Stomach (tissue), 4 donors: ENCODE results near the gene ZNF32.

ENCODE experiments used
- CTCF ChIP-seq, 7 experiments: fragments of 450-650 bp in 4 of 7; fragments of 200-600 bp in 3 of 7; sonication (generic) in 3 of 7; IDR thresholded peaks; one replicate each; pipeline ENCODE4 v1.5.1; 2016 to 2019; ENCODE audit warnings: antibody characterized with exemption in 7 of 7, control low read depth in 2 of 7, mild to moderate bottlenecking in 1 of 7
- EP300 ChIP-seq: sonication (generic); formaldehyde crosslinking; IDR thresholded peaks from one replicate; pipeline ENCODE4 v1.6.1; 2017; ENCODE audit warnings: antibody characterized with exemption
- POLR2A ChIP-seq, 4 donors: fragments of 450-650 bp; IDR thresholded peaks; one replicate each; pipeline ENCODE4 v1.6.1; 2016; ENCODE audit warnings: antibody characterized with exemption in 4 of 4, control low read depth in 2 of 4, mild to moderate bottlenecking in 1 of 4, moderate library complexity in 1 of 4
- POLR2AphosphoS5 ChIP-seq, 3 donors: sonication (generic); formaldehyde crosslinking; IDR thresholded peaks; one replicate each; pipeline ENCODE4 v1.6.1; 2016; ENCODE audit warnings: antibody characterized with exemption in 3 of 3

DNA sequence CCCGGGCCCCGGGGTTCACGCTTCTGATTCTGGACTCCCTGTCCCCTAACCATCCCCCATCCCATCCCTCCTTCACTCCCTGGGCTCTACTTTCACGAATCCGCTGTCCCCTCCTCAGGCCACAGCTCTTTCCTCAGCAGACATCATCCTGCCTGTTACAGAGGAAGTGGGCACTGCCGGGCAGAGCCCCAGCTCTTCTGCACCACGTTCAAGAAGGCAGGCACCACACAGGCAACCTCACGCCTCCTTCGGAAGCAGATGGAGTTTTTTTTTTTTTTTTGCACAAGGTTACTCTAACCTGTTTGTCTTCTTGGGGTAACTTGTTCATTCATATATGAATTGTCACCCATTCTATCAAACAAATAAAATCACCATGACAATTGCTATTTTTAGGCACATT, 17.9 kb upstream of the ZNF32 start:
- TF ChIP-seq CTCF (IDR thresholded peaks at IDR 0.05): no peak
- TF ChIP-seq EP300: no peak
- TF ChIP-seq POLR2AphosphoS5 (IDR thresholded peaks at IDR 0.05): no peak
- TF ChIP-seq POLR2A (IDR thresholded peaks at IDR 0.05): no peak
